ENCODE measurements around the gene SPG21.

DNA sequence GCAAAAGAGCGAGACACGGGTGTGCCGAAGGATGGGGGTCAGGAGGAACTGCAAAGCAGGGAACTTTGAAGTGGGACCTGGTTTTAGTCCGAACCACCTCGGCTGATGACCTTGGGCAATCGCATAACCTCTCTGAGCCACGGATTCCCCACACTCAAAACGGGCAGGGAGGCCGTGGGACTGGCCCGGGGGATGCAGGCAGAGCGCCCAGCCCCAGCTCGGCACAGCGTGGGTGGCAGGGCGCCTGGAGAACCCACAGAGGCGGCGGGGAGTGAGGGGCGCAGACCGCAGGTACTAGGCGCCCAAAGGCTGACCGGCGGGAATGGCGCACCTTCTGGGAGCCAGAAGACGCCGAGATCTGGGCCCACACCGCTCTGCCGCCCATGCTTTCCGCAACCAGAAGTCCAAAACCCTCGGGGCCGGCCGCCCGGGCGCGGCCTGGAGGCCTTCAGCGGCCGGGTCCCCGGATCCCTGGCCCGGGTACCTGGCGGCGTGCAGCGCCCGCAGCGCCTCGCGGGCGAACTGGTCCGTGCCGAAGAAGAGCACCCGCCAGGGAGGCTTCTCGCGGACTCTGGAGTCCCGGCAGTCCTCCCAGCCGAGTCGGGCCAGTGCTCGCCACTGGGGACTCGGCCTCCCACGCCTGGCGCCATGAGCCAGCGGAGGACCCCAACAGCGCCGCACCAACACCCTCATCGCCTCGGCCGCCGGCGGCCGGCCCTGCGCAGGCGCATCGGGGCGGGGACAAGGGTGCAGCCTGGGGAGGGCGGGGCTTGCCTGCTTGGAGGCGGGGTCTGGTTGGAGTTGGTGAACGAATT lies 39.4 kb upstream of the SPG21 start, which contains the start of gene MTFMT:
- TF ChIP-seq, protein P1, sequence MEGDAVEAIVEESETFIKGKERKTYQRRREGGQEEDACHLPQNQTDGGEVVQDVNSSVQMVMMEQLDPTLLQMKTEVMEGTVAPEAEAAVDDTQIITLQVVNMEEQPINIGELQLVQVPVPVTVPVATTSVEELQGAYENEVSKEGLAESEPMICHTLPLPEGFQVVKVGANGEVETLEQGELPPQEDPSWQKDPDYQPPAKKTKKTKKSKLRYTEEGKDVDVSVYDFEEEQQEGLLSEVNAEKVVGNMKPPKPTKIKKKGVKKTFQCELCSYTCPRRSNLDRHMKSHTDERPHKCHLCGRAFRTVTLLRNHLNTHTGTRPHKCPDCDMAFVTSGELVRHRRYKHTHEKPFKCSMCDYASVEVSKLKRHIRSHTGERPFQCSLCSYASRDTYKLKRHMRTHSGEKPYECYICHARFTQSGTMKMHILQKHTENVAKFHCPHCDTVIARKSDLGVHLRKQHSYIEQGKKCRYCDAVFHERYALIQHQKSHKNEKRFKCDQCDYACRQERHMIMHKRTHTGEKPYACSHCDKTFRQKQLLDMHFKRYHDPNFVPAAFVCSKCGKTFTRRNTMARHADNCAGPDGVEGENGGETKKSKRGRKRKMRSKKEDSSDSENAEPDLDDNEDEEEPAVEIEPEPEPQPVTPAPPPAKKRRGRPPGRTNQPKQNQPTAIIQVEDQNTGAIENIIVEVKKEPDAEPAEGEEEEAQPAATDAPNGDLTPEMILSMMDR (IDR thresholded peaks at IDR 0.05; ENCODE audit: borderline replicate concordance, extremely low read depth, low read length, poor library complexity, severe bottlenecking) = peak; percentile 17
- TF ChIP-seq EZH2 (IDR thresholded peaks at IDR 0.05; ENCODE audit: borderline replicate concordance, low read depth, low read length, severe bottlenecking) = no peak

All from DND-41 (cell line).